Bronchial epithelial cell (primary cell): Measurements from ENCODE around the gene MTHFR. TPM values are rescaled to one million over a fixed set of nuclear protein-coding genes. Genes with fewer than 3 reads are reported as not detected.

Experiments used
- DNase-seq: peaks from one replicate; pipeline ENCODE4 v3.0.0-alpha.2; 2010; ENCODE audit warnings: low read depth
- FAIRE-seq: peaks from 2 replicates; lab custom pipeline; 2011; peaks lifted over from hg19 to GRCh38; lab: Jason Lieb, UNC
- H3K27me3 ChIP-seq: 2 replicates; pipeline ENCODE4 v1.5.1; 2011; ENCODE audit warnings: low read length; ENCODE audit not compliant: control insufficient read depth, insufficient read depth
- H3K36me3 ChIP-seq: 2 replicates; pipeline ENCODE4 v1.5.1; 2011; ENCODE audit warnings: low read length; ENCODE audit not compliant: control insufficient read depth, insufficient read depth
- H3K4me3 ChIP-seq: 2 replicates; pipeline ENCODE4 v1.5.1; 2011; ENCODE audit warnings: mild to moderate bottlenecking, low read depth, low read length, control low read depth
- total RNA-seq: library from RNA; depleted of rRNA; stranded (reverse); fragments of >200 nt; gene quantifications from 2 replicates; pipeline ENCODE4 v1.2.1, GENCODE V29; 2014
- TF ChIP-seq, protein P1 (sequence below): IDR thresholded peaks from 2 replicates; pipeline ENCODE4 v1.5.1; 2011; ENCODE audit warnings: mild to moderate bottlenecking, moderate library complexity, low read length, control low read depth, inconsistent platforms; ENCODE audit not compliant: insufficient read depth, severe bottlenecking

Gene MTHFR
- total RNA-seq, 1 donor from 2014 or later = 16.3 TPM

DNA sequence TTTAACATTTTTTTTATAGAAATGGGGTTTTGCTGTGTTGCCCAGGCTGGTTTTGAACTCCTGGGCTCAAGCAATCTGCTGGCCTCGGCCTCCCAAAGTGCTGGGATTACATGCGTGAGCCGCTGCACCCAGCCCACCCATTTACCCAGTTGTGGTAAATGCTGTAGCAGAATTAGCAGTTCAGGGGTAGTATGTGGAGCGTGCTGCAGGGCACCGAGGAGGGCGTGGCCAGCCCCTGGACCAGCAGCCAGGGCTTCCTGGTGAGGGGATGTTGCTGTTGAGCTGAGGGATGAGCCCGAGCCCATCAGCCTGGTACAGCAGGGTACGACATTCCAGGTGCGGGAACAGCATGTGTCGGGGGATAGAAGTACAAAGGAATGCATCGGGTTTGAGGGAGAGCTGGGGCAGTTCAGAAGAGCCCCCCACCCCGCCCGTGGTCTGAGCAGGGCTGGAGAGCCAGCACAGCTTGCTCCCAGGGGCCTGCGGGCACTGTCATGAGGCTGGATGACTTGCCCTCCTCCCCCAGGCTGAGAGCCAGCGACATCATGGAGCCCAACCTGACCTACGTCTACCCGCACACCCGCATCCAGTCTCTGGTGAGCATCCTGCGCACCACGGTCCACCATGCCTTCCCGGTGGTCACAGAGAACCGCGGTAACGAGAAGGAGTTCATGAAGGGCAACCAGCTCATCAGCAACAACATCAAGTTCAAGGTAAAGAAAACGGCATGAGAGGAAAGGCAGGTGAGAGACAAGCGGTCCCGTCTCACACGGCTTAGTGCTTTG, 29.9 kb upstream of the MTHFR start:
- H3K27me3 ChIP-seq = no peaks in the 10 kb centered on the region
- FAIRE-seq = peak; percentile 79
- no peak for DNase-seq
- peaks cover 36% of the 10 kb centered on the region for H3K36me3 ChIP-seq
- TF ChIP-seq, protein P1, sequence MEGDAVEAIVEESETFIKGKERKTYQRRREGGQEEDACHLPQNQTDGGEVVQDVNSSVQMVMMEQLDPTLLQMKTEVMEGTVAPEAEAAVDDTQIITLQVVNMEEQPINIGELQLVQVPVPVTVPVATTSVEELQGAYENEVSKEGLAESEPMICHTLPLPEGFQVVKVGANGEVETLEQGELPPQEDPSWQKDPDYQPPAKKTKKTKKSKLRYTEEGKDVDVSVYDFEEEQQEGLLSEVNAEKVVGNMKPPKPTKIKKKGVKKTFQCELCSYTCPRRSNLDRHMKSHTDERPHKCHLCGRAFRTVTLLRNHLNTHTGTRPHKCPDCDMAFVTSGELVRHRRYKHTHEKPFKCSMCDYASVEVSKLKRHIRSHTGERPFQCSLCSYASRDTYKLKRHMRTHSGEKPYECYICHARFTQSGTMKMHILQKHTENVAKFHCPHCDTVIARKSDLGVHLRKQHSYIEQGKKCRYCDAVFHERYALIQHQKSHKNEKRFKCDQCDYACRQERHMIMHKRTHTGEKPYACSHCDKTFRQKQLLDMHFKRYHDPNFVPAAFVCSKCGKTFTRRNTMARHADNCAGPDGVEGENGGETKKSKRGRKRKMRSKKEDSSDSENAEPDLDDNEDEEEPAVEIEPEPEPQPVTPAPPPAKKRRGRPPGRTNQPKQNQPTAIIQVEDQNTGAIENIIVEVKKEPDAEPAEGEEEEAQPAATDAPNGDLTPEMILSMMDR = no peak
- H3K4me3 ChIP-seq = no peak overlapping the region

DNA sequence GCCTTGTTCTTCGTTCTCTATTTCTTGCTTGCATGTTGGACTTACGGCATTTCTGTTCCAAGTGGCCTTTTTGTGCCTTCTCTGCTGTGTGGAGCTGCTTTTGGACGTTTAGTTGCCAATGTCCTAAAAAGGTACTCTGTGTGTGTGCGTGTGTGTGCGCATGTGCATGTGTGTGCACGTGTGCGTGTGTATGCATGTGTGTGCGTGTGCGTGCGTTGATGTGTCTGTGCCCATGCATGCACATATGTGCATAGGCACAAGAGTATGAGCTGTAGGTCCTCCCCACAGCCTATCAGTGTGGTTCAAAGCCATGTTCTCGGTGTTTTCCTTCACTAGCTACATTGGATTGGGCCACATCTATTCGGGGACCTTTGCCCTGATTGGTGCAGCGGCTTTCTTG, 28.1 kb upstream of the MTHFR start:
- FAIRE-seq = peak; percentile 98
- TF ChIP-seq, protein P1 = no peak
- peaks cover 35% of the 10 kb centered on the region for H3K36me3 ChIP-seq
- DNase-seq = no peak
- no peak overlapping the region for H3K4me3 ChIP-seq
- H3K27me3 ChIP-seq = no peaks in the 10 kb centered on the region

DNA sequence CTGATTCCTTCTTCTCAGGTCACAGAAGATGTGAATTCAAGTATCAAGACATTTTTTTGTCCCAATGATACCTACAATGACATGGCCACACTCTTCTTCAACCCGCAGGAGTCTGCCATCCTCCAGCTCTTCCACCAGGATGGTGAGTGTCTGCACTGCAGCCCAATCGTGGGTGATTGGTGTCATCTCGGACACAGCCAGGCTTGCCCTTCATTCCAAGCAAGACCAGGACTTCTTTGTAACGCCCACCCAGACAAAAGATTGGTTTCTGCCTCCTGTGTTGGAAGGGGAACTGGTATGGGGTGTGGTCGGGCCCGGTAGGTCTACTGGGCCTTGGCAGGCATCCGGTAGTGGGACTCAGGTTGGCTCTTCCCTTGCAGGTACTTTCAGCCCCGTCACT, 27.7 kb upstream of the MTHFR start:
- H3K36me3 ChIP-seq = peaks cover 35% of the 10 kb centered on the region
- no peak overlapping the region for H3K4me3 ChIP-seq
- TF ChIP-seq, protein P1 = no peak
- no peak for FAIRE-seq
- no peaks in the 10 kb centered on the region for H3K27me3 ChIP-seq
- no peak for DNase-seq

DNA sequence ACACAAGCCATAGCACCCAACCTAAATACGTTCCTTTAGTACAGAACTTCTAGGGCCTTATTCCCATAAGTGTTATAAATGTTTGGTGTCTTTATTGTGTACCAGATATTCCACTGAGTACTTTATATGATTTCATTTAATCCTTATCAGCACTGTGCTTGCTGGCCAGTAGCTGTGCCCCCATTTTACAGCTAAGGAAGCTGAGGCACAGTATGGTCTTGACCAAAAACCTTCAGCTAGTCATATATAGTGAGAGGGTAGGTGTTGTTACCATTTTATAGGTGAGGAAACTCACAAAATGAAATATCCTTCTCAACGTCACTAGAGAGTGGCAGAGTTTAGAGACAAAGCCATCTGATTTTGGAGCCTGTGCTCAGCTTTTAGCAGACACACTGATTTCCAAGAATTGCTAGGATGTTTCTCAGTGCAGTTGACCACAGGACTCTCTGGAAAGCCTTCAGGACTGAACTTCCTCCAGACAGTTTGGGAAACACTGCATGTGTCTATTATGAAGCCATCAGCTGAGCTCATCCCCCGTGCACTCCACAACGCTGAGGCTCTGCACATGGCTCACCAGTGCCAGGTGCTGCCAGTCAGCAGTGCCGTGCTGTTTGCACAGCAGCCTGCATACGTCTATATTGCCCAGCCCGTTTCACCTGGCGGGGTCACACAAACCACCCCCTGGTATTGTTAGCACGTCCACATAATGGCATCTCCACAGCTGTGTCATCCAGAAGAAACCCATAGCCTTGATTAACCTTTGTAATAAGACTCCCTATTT, 26.4 kb upstream of the MTHFR start:
- DNase-seq (no peak), FAIRE-seq (no peak)
- TF ChIP-seq, protein P1 = no peak
- H3K27me3 ChIP-seq = no peaks in the 10 kb centered on the region
- peaks cover 32% of the 10 kb centered on the region for H3K36me3 ChIP-seq
- no peak overlapping the region for H3K4me3 ChIP-seq

DNA sequence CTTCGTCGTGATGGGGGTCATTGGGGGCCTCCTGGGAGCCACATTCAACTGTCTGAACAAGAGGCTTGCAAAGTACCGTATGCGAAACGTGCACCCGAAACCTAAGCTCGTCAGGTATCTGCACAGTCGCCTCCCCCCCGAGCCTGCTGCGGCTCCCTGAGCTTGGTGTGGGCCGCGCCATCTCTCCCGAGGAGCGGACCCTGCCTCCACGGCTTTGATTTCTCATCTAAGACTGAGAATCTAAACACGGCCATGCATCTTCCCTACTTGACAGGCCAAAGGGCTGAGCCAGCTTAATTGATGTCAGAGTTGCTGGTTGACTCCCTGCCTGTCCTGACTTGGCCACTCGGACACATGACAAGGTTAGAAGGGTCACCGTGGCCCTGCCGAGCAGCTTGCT, 22.7 kb upstream of the MTHFR start:
- H3K4me3 ChIP-seq = no peak overlapping the region
- FAIRE-seq = no peak
- peaks cover 24% of the 10 kb centered on the region for H3K36me3 ChIP-seq
- DNase-seq = no peak
- TF ChIP-seq, protein P1 = no peak
- no peaks in the 10 kb centered on the region for H3K27me3 ChIP-seq
